Activated naive CD4-positive, alpha-beta T cell treated with anti-CD3 and anti-CD28 coated beads, Interleukin-2, amount 10 ng/mL, durations not matched to agents 7 days and 5 days (primary cell): ENCODE measurements around the gene CNEP1R1.

Experiments
- CTCF ChIA-PET: fragments of 350-600 bp; sonication (Branson Sonifier 250); formaldehyde crosslinking; loops from one replicate; lab custom pipeline; 2021; ENCODE audit warnings: antibody characterized with exemption; lab: Charles Lee
- DNase-seq: peaks from one replicate; pipeline ENCODE4 v3.0.0-alpha.2; 2020
- H3K27ac Mint-ChIP-seq: one replicate; pipeline ENCODE4 v1.8.0; 2021; ENCODE audit warnings: mild to moderate bottlenecking, moderate library complexity, mixed read lengths
- H3K27me3 Mint-ChIP-seq: one replicate; pipeline ENCODE4 v1.8.0; 2021; ENCODE audit warnings: mild to moderate bottlenecking, mixed read lengths
- H3K36me3 Mint-ChIP-seq: one replicate; pipeline ENCODE4 v1.8.0; 2021; ENCODE audit warnings: mixed read lengths
- H3K4me1 Mint-ChIP-seq: one replicate; pipeline ENCODE4 v1.8.0; 2021; ENCODE audit warnings: mixed read lengths
- H3K4me3 Mint-ChIP-seq: one replicate; pipeline ENCODE4 v1.8.0; 2021; ENCODE audit warnings: mild to moderate bottlenecking, moderate library complexity, mixed read lengths
- H3K9me3 Mint-ChIP-seq: one replicate; pipeline ENCODE4 v1.8.0; 2021; ENCODE audit warnings: mixed read lengths

CNEP1R1 gene

GRCh38 chr16:50059111-50059510 lies 34.1 kb downstream of the CNEP1R1 start:
- Mint-ChIP-seq H3K4me1 (peaks cover 3% of the 10 kb centered on the region), H3K4me3 (no peak overlapping the region), H3K36me3 (no peaks in the 10 kb centered on the region), H3K27ac (no peak overlapping the region), H3K27me3 (peaks cover 25% of the 10 kb centered on the region), H3K9me3 (peaks cover 21% of the 10 kb centered on the region)
- DNase-seq: no peak
- CTCF ChIA-PET: no interaction called here

DNA sequence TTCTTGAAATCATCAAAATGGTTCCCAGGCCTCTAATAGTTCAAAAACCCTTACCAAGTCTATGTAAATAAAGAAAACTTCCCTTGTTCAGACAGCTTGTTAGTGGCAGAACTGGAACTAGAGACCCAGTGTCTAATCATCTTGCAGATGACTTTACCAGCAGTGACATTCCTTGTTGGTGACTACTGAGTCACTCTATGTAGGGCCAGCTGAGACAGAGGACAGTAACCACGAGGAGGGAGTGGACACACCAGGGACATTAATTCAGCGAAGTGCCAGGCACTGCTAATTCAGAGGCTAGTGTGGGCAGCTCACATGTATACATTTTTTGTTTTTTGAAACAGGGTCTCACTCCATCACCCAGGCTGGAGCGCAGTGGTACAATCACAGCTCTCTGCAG lies 34.6 kb downstream of the CNEP1R1 start:
- no peak overlapping the region for H3K4me3 Mint-ChIP-seq
- H3K27me3 Mint-ChIP-seq: peaks cover 22% of the 10 kb centered on the region
- CTCF ChIA-PET: interaction anchor here (1.2 kb wide), 1 partner anchor 202 kb away, joined by 5 read pairs; no protein-coding TSS in a partner anchor
- peaks cover 21% of the 10 kb centered on the region for H3K9me3 Mint-ChIP-seq
- H3K36me3 Mint-ChIP-seq: no peaks in the 10 kb centered on the region
- H3K27ac Mint-ChIP-seq: no peak overlapping the region
- DNase-seq: no peak
- H3K4me1 Mint-ChIP-seq: peaks cover 3% of the 10 kb centered on the region

GRCh38 chr16:50061326-50061725 lies 36.3 kb downstream of the CNEP1R1 start:
- CTCF ChIA-PET: interaction anchor here (0.6 to 0.8 kb wide), 2 partner anchors 266 to 425 kb away, joined by 3 to 4 read pairs; no protein-coding TSS in a partner anchor
- Mint-ChIP-seq H3K27me3 (peaks cover 22% of the 10 kb centered on the region), H3K4me3 (no peak overlapping the region), H3K4me1 (peaks cover 13% of the 10 kb centered on the region), H3K9me3 (peaks cover 12% of the 10 kb centered on the region), H3K27ac (no peak overlapping the region), H3K36me3 (no peaks in the 10 kb centered on the region)
- DNase-seq: no peak

DNA sequence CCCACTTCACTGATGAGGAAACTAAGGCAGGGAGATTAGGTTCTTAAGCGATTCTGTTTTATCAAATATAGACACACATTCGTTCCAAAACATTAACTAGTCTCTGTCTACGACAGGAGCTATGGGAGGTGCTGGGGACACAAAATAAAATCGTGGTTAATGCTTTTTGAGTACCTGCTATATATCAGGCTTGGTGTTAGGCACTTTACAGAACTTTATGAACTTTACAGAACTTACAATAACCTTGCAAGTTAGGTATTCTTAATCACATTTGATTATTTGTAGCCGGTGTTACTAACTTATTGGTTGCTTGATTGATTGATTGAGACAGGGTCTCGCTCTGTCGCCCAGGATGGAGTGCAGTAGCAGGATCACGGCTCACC lies 40.2 kb downstream of the CNEP1R1 start:
- Mint-ChIP-seq H3K27ac (peak overlapping the region; percentile 96), H3K36me3 (peaks cover 17% of the 10 kb centered on the region), H3K4me1 (peaks cover 44% of the 10 kb centered on the region), H3K9me3 (no peaks in the 10 kb centered on the region), H3K27me3 (no peaks in the 10 kb centered on the region), H3K4me3 (peak overlapping the region; percentile 91)
- DNase-seq: no peak
- CTCF ChIA-PET: interaction anchor here (3.4 to 10.7 kb wide), 2 partner anchors 41 to 146 kb away, joined by 24 to 180 read pairs; partner anchors contain the start of gene CNEP1R1

DNA sequence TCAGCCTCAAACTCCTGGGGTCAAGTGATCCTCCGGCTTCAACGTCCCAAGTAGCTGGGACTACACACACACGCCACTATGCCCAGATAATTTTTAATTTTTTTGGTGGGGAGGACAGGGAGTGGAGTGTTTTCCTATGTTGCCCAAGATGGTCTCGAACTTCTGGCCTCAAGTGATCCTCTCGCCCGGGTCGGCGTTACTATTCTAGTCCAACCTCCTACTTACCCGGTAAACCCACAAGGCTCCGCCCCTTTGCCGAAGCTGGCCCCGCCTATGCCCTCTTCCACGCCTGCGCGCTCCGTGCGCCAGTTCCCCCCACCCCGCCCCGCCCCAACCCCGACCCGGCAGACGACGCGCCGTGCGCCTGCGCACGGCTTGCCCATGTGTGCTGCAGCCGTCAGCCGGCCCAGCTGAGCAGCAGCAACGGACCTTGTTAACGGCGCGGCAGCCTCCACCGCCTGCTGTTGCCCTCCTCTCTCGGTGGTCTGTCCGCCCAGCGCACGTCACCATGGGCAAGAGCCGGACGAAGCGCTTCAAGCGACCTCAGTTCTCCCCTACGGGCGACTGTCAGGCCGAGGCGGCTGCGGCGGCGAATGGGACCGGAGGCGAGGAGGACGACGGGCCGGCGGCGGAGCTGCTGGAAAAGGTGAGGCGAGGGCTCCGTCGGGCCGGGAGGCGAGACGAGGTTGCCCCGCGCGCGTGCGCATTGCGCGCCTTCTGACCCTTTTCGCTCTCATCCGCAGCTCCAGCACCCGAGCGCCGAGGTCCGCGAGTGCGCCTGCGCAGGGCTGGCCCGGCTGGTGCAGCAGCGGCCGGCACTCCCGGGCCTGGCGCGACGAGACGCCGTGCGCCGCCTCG lies 40.8 kb downstream of the CNEP1R1 start, which contains the start of gene HEATR3:
TSS of gene HEATR3 (plus strand) at position 347 of the 858 bp plus-strand sequence. CDS start at position 509, 162 bp downstream.
- Mint-ChIP-seq H3K4me3 (peak within 1 kb of the TSS; percentile 91), H3K4me1 (peaks cover 46% of the 10 kb centered on the region), H3K36me3 (peaks cover 20% of the 10 kb centered on the region), H3K27ac (peak within 1 kb of the TSS; percentile 96), H3K9me3 (no peaks in the 10 kb centered on the region), H3K27me3 (no peaks in the 10 kb centered on the region)
- CTCF ChIA-PET: interaction anchor here (0.6 to 10.7 kb wide), 10 partner anchors 16 to 601 kb away, joined by 3 to 180 read pairs (median 10); partner anchors contain the start of gene CNEP1R1
- peak; percentile 95 for DNase-seq

GRCh38 chr16:50066482-50067289 lies 41.7 kb downstream of the CNEP1R1 start:
- Mint-ChIP-seq H3K4me3 (peak overlapping the region; percentile 91), H3K27ac (peak overlapping the region; percentile 94), H3K36me3 (peaks cover 24% of the 10 kb centered on the region), H3K27me3 (no peaks in the 10 kb centered on the region), H3K9me3 (no peaks in the 10 kb centered on the region), H3K4me1 (peaks cover 51% of the 10 kb centered on the region)
- CTCF ChIA-PET: interaction anchor here (0.8 to 10.7 kb wide), 23 partner anchors 10 to 740 kb away, joined by 3 to 180 read pairs (median 4); partner anchors contain the start of gene CNEP1R1
- no peak for DNase-seq

DNA sequence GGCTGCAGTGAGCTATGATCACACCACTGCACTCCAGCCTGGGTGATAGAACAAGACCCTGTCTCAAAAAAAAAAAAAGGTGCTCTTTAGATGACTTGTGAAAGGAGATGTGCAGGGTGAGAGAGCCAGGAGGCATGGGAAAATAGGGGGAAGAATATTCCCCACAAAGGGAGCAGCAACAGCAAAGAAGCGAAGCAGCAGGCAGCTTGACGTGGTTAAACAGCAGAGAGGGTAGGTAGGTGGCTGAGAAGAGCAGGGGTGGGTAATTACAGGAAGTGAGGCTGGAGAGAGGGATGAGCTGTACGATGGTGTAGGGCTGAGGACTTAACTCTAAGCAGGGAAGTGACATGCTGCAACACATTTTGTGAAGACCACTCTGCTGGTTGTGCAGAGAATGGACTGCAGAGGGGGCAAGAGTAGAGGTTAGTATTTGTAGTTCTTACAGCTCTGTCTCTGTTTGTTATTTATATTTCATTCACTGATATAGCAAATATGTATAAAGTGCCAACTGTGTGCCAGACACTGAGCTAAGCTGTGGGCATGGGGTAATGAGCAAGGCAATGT lies 42.3 kb downstream of the CNEP1R1 start:
- peak; percentile 68 for DNase-seq
- peak overlapping the region; percentile 91 for H3K4me3 Mint-ChIP-seq
- no peaks in the 10 kb centered on the region for H3K27me3 Mint-ChIP-seq
- H3K9me3 Mint-ChIP-seq: no peaks in the 10 kb centered on the region
- peaks cover 26% of the 10 kb centered on the region for H3K36me3 Mint-ChIP-seq
- H3K4me1 Mint-ChIP-seq: peaks cover 52% of the 10 kb centered on the region
- H3K27ac Mint-ChIP-seq: peak overlapping the region; percentile 90
- CTCF ChIA-PET: interaction anchor here (0.8 to 10.7 kb wide), 27 partner anchors 11 to 739 kb away, joined by 3 to 180 read pairs (median 4); partner anchors contain the start of gene CNEP1R1

- DNase-seq: no peak
- Mint-ChIP-seq H3K4me3 (no peak overlapping the region), H3K4me1 (peaks cover 53% of the 10 kb centered on the region), H3K27ac (no peak overlapping the region), H3K27me3 (no peaks in the 10 kb centered on the region), H3K9me3 (no peaks in the 10 kb centered on the region), H3K36me3 (peaks cover 30% of the 10 kb centered on the region)
- CTCF ChIA-PET: interaction anchor here (0.9 to 10.7 kb wide), 15 partner anchors 9 to 738 kb away, joined by 3 to 180 read pairs (median 7); partner anchors contain the start of gene CNEP1R1
These were observed 43.5 kb downstream of the CNEP1R1 start for GRCh38 chr16:50068550-50068949.

DNA sequence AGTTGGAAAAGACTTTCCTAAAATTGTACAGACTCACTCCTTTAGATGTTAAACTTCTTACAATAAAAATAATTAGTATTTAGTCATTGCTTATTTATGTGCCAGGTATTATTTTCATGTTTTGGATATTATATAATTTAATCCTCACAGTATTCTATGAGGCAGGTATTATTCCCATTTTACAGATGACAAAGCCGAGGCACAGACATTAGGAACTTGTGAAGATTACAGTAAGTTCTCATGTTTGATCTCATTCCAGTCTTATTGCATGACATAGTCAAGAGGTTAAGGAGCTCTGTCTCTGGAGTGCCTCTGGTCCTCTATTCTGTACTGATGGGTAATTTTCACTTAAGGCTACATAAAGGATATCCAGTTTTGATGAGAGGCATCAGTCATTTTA lies 44.0 kb downstream of the CNEP1R1 start:
- Mint-ChIP-seq H3K4me3 (no peak overlapping the region), H3K36me3 (peaks cover 30% of the 10 kb centered on the region), H3K27me3 (no peaks in the 10 kb centered on the region), H3K27ac (no peak overlapping the region), H3K4me1 (peaks cover 53% of the 10 kb centered on the region), H3K9me3 (no peaks in the 10 kb centered on the region)
- no peak for DNase-seq
- CTCF ChIA-PET: interaction anchor here (0.9 to 10.7 kb wide), 11 partner anchors 13 to 737 kb away, joined by 3 to 180 read pairs (median 7); partner anchors contain the start of gene CNEP1R1

- H3K36me3 Mint-ChIP-seq: peaks cover 36% of the 10 kb centered on the region
- H3K4me1 Mint-ChIP-seq: peaks cover 43% of the 10 kb centered on the region
These were observed 46.1 kb downstream of the CNEP1R1 start for GRCh38 chr16:50071075-50071671.

DNA sequence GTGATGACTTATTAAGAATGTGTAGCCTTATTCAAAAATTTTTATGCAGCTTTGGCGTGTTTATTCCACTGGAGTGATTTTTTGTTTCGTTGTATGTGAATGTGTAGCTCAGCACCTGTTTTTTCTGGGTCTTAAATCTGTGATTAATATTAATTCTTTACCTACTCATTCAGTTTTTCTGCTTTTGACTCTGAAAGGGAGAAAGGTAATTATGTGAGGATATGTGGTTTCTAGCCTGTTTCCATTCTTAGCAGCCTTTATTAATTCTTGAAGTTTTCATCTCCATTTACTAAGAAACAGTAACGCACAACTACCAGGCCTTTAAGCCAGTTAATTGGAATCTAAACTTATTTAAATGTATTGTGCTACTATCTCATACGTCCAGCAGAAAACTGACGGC lies 47.7 kb downstream of the CNEP1R1 start:
- Mint-ChIP-seq H3K27me3 (no peaks in the 10 kb centered on the region), H3K36me3 (peaks cover 37% of the 10 kb centered on the region), H3K4me1 (peaks cover 30% of the 10 kb centered on the region), H3K4me3 (no peak overlapping the region), H3K9me3 (no peaks in the 10 kb centered on the region), H3K27ac (peak overlapping the region; percentile 33)
- DNase-seq: no peak
- CTCF ChIA-PET: interaction anchor here (10.7 kb wide), 1 partner anchor 138 kb away, joined by 180 read pairs; no protein-coding TSS in a partner anchor

More at GRCh38 chr16:50071075-50071671, 46.1 kb downstream of the CNEP1R1 start:
- Mint-ChIP-seq H3K9me3 (no peaks in the 10 kb centered on the region), H3K27me3 (no peaks in the 10 kb centered on the region), H3K4me3 (no peak overlapping the region), H3K27ac (no peak overlapping the region)
- no peak for DNase-seq
- CTCF ChIA-PET: interaction anchor here (0.6 to 10.7 kb wide), 2 partner anchors 140 to 291 kb away, joined by 3 to 180 read pairs; no protein-coding TSS in a partner anchor

GRCh38 chr16:50079397-50080140 lies 54.5 kb downstream of the CNEP1R1 start:
- peaks cover 57% of the 10 kb centered on the region for H3K36me3 Mint-ChIP-seq
- CTCF ChIA-PET: interaction anchor here (1.1 to 2.0 kb wide), 2 partner anchors 9 to 132 kb away, joined by 3 to 6 read pairs; no protein-coding TSS in a partner anchor
- H3K27ac Mint-ChIP-seq: peak overlapping the region; percentile 30
- no peaks in the 10 kb centered on the region for H3K27me3 Mint-ChIP-seq
- peaks cover 5% of the 10 kb centered on the region for H3K4me1 Mint-ChIP-seq
- no peak overlapping the region for H3K4me3 Mint-ChIP-seq
- DNase-seq: no peak
- H3K9me3 Mint-ChIP-seq: no peaks in the 10 kb centered on the region
